NCI-H69 (cell line): ENCODE data around the gene TCFL5.
"Not testable (repeated sequence)": the region's sequence is repeated elsewhere in the genome, so short reads cannot be mapped to it uniquely, and the experiment has no call there.

Experiments
- DNase-seq: peaks from one replicate; lab custom pipeline; 2025; lab: John Stamatoyannopoulos, UW

TCFL5 gene

GRCh38 chr20:62855120-62855519 is 6.5 kb downstream of the TCFL5 start:
- no peak for DNase-seq

GRCh38 chr20:62854121-62854520 is 7.5 kb downstream of the TCFL5 start:
- no peak for DNase-seq

GRCh38 chr20:62853304-62853703 is 8.3 kb downstream of the TCFL5 start:
- not testable (repeated sequence) for DNase-seq

GRCh38 chr20:62852841-62853240 is 8.8 kb downstream of the TCFL5 start:
- no peak for DNase-seq

- DNase-seq = no peak
Observed at GRCh38 chr20:62852196-62852595, 9.4 kb downstream of the TCFL5 start.

GRCh38 chr20:62850333-62850974 is 11.2 kb downstream of the TCFL5 start:
- no peak for DNase-seq

- DNase-seq = no peak
Observed at GRCh38 chr20:62849431-62849830, 12.2 kb downstream of the TCFL5 start.

GRCh38 chr20:62848917-62849316 is 12.7 kb downstream of the TCFL5 start:
- not testable (repeated sequence) for DNase-seq

GRCh38 chr20:62846166-62846890 is 15.3 kb downstream of the TCFL5 start:
- no peak for DNase-seq

GRCh38 chr20:62845416-62846160 is 16.0 kb downstream of the TCFL5 start:
- no peak for DNase-seq

- no peak for DNase-seq
Observed at GRCh38 chr20:62844182-62844581, 17.4 kb downstream of the TCFL5 start.

GRCh38 chr20:62843656-62844055 is 18.0 kb downstream of the TCFL5 start:
- DNase-seq = no peak

GRCh38 chr20:62841705-62842212 is 19.9 kb downstream of the TCFL5 start:
- no peak for DNase-seq

- DNase-seq = peak; percentile 11
Observed at GRCh38 chr20:62840244-62841197, 21.1 kb downstream of the TCFL5 start.

GRCh38 chr20:62839816-62840215 is 21.8 kb downstream of the TCFL5 start:
- no peak for DNase-seq

GRCh38 chr20:62839261-62839660 is 22.4 kb downstream of the TCFL5 start:
- no peak for DNase-seq

- peak; percentile 80 for DNase-seq
Observed at GRCh38 chr20:62838128-62838891, 23.3 kb downstream of the TCFL5 start.

GRCh38 chr20:62837790-62838127 is 23.9 kb downstream of the TCFL5 start:
- DNase-seq = no peak

GRCh38 chr20:62836967-62837490 is 24.6 kb downstream of the TCFL5 start:
- DNase-seq = no peak

- no peak for DNase-seq
Observed at GRCh38 chr20:62835931-62836861, 25.4 kb downstream of the TCFL5 start.
